ENCODE measurements around the gene VPS36. TPM values are rescaled to one million over a fixed set of nuclear protein-coding genes. Genes with fewer than 3 reads are reported as not detected.

Gene VPS36
- total RNA-seq, 1 experiment from 2014 or later: 34.8 TPM

DNA sequence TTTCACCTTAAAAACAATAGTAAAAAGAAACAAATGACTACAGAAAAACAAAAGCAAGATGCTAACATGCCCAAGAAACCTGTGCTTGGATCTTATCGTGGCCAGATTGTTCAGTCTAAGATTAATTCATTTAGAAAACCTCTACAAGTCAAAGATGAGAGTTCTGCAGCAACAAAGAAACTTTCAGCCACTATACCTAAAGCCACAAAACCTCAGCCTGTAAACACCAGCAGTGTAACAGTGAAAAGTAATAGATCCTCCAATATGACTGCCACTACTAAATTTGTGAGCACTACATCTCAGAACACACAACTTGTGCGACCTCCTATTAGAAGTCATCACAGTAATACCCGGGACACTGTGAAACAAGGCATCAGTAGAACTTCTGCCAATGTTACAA, 10.8 kb upstream of the VPS36 start:
- BruUV-seq (replicated peaks): TSS peak; percentile 1
- no peak overlapping the region for H3K4me3 ChIP-seq (replicated peaks in 1 of 2; ENCODE audit: low read depth in 1 of 2, low read length in 2 of 2)
- H3K9me3 ChIP-seq (ENCODE audit: control insufficient read depth in 1 of 2, insufficient read depth in 1 of 2, low read depth in 1 of 2, low read length in 2 of 2): no peaks in the 10 kb centered on the region
- H3K9ac ChIP-seq (ENCODE audit: low read length): no peak overlapping the region
- DNase-seq (ENCODE audit: low read depth, low spot score) (no peak), ATAC-seq (no peak)
- no peak overlapping the region for H3K27ac ChIP-seq (ENCODE audit: low read depth, low read length)
- peaks cover 51 to 67% of the 10 kb centered on the region in 2 experiments for H3K36me3 ChIP-seq (ENCODE audit: control insufficient read depth in 1 of 2, insufficient read depth in 2 of 2, low read length in 2 of 2)
- POLR2A ChIA-PET: no interaction called here
- H2AFZ ChIP-seq (ENCODE audit: low read depth, low read length, poor library complexity, severe bottlenecking): no peak overlapping the region
- RAD21 ChIA-PET (ENCODE audit: low non-redundant PET in 1 of 2, low total read pairs in 2 of 2, uncharacterized antibody in 2 of 2, unreplicated experiment in 2 of 2): no interaction called here
- no peaks in the 10 kb centered on the region for H3K9me2 ChIP-seq (ENCODE audit: insufficient read depth)
- no peak overlapping the region for H3K4me2 ChIP-seq (ENCODE audit: low read length)
- CTCF ChIA-PET: no interaction called here
- H3K4me1 ChIP-seq (ENCODE audit: control insufficient read depth in 1 of 2, insufficient read depth in 2 of 2, low read length in 2 of 2): peaks cover 5 to 6% of the 10 kb centered on the region in 2 experiments; a peak in 3 of 4 replicates
- H4K20me1 ChIP-seq (ENCODE audit: insufficient read depth): no peaks in the 10 kb centered on the region
- H3K27me3 ChIP-seq (ENCODE audit: insufficient read depth, low read length): no peaks in the 10 kb centered on the region
- intact Hi-C loops (cut with micrococcal nuclease): no loop called here
- peaks cover 98% of the 10 kb centered on the region for H3K79me2 ChIP-seq (ENCODE audit: insufficient read depth, low read length)
- TF ChIP-seq RAD21 (IDR thresholded peaks at IDR 0.05; ENCODE audit: low read depth): no peak
- TF ChIP-seq, protein P1, sequence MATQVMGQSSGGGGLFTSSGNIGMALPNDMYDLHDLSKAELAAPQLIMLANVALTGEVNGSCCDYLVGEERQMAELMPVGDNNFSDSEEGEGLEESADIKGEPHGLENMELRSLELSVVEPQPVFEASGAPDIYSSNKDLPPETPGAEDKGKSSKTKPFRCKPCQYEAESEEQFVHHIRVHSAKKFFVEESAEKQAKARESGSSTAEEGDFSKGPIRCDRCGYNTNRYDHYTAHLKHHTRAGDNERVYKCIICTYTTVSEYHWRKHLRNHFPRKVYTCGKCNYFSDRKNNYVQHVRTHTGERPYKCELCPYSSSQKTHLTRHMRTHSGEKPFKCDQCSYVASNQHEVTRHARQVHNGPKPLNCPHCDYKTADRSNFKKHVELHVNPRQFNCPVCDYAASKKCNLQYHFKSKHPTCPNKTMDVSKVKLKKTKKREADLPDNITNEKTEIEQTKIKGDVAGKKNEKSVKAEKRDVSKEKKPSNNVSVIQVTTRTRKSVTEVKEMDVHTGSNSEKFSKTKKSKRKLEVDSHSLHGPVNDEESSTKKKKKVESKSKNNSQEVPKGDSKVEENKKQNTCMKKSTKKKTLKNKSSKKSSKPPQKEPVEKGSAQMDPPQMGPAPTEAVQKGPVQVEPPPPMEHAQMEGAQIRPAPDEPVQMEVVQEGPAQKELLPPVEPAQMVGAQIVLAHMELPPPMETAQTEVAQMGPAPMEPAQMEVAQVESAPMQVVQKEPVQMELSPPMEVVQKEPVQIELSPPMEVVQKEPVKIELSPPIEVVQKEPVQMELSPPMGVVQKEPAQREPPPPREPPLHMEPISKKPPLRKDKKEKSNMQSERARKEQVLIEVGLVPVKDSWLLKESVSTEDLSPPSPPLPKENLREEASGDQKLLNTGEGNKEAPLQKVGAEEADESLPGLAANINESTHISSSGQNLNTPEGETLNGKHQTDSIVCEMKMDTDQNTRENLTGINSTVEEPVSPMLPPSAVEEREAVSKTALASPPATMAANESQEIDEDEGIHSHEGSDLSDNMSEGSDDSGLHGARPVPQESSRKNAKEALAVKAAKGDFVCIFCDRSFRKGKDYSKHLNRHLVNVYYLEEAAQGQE (IDR thresholded peaks at IDR 0.05; ENCODE audit: low read depth): no peak
- no peak for TF ChIP-seq ZFX (IDR thresholded peaks at IDR 0.05)
- no peak for TF ChIP-seq POLR2AphosphoS5 (IDR thresholded peaks at IDR 0.05; ENCODE audit: low read depth, low read length)
- TF ChIP-seq CEBPB (IDR thresholded peaks at IDR 0.05; ENCODE audit: low read depth): no peak
- TF ChIP-seq, protein P2, sequence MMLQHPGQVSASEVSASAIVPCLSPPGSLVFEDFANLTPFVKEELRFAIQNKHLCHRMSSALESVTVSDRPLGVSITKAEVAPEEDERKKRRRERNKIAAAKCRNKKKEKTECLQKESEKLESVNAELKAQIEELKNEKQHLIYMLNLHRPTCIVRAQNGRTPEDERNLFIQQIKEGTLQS (IDR thresholded peaks at IDR 0.05): no peak
- no peak for TF ChIP-seq FOSL1 (IDR thresholded peaks at IDR 0.05; ENCODE audit: low read depth)

Data from HCT116 (cell line).